ENCODE results near the gene TMPRSS2.

Gene TMPRSS2

DNA sequence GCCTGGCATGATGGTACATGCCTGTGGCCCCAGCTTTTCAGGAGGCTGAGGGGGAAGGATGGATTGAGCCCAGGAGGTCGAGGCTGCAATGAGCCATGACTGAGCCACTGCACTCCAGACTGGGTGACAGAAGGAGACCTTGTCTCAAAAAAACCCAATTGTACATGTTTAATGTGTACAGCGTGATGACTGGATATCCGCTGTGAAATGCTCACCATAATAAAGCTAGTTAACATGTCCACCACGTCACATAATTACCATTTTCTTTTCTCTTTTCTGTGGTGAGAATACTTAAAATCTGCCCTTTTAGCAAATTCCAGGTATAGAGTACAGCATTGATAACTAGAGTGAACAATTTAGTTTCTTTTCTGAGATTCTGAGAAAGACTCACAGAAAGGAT is 24.0 kb downstream of the TMPRSS2 start:
- DNase-seq (ENCODE audit: insufficient read length, low spot score) = no peak
- FAIRE-seq = no peak
- TF ChIP-seq CTCF (IDR thresholded peaks at IDR 0.05; ENCODE audit: insufficient read depth, missing control alignments) = no peak

DNA sequence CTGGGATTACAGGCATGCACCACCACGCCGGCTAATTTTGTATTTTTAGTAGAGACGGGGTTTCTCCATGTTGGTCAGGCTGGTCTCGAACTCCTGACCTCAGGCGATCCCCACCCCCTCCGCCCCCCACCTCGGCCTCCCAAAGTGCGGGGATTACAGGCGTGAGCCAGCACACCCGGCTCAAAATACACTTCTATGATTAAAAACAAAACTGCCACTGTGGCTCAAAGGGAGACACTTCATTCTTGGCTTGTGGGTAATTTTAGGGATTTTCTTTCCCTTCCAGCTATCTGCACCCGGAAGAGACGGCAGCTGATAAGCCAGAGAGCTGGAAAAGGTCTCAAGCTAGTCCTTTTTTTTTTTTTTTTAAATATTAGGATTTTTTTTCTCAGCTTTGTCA is 24.5 kb downstream of the TMPRSS2 start:
- DNase-seq (ENCODE audit: insufficient read length, low spot score) (no peak), FAIRE-seq (no peak)
- no peak for TF ChIP-seq CTCF (IDR thresholded peaks at IDR 0.05; ENCODE audit: insufficient read depth, missing control alignments)

- no peak for TF ChIP-seq CTCF (IDR thresholded peaks at IDR 0.05; ENCODE audit: insufficient read depth, missing control alignments)
- FAIRE-seq (no peak), DNase-seq (ENCODE audit: insufficient read length, low spot score) (no peak)
Observed at GRCh38 chr21:41482980-41483379, 25.0 kb downstream of the TMPRSS2 start.

- no peak for TF ChIP-seq CTCF (IDR thresholded peaks at IDR 0.05; ENCODE audit: insufficient read depth, missing control alignments)
- DNase-seq (ENCODE audit: insufficient read length, low spot score) (no peak), FAIRE-seq (no peak)
Observed at GRCh38 chr21:41482301-41482700, 25.7 kb downstream of the TMPRSS2 start.

DNA sequence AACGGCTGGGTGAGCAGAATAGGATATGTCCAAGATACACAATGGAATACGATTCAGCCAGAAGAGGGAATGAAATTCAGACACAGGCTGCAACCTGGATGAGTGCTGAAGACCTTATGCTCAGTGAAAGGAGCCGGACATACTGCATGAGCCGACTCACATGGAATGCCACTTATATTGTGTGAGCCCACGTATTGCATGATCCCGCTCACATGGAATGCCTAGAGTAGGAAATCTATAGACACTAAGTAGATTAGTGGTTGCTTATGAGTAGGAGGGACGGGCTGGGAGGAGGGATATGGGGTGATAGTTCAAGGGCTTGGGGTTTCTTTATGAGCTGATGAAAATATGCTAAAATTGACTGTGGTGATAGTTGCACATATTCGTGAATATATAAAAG is 26.8 kb downstream of the TMPRSS2 start:
- FAIRE-seq = no peak
- TF ChIP-seq CTCF (IDR thresholded peaks at IDR 0.05; ENCODE audit: insufficient read depth, missing control alignments) = no peak
- no peak for DNase-seq (ENCODE audit: insufficient read length, low spot score)

- TF ChIP-seq CTCF (IDR thresholded peaks at IDR 0.05; ENCODE audit: insufficient read depth, missing control alignments) = no peak
- no peak for FAIRE-seq
Observed at GRCh38 chr21:41480086-41480690, 27.8 kb downstream of the TMPRSS2 start.

DNA sequence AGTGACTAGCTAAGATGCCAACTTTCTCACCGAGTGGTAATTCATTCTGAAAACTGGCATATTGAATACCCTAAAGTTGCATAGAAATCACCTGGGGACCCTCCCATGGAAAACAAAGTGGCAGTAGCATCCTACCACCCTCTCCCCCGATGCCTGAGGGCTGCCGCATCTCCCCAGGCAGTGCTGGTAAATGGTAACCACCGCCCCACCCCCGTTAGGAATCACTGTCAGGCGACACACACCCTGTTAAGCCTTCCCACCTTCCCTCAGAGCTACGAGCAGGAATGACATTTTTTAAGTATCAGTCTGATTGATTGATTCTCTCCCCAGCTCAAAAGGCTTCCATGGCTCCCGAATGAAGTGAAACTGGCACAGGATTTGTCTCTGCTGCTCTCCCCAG is 28.3 kb downstream of the TMPRSS2 start:
- DNase-seq (ENCODE audit: insufficient read length, low spot score) = no peak
- no peak for TF ChIP-seq CTCF (IDR thresholded peaks at IDR 0.05; ENCODE audit: insufficient read depth, missing control alignments)

More at GRCh38 chr21:41480086-41480690, 27.8 kb downstream of the TMPRSS2 start:
- no peak for DNase-seq (ENCODE audit: insufficient read length, low spot score)

More for the DNA sequence above, 28.3 kb downstream of the TMPRSS2 start:
- FAIRE-seq = no peak
